ENCODE data around the gene RMDN2.

The RMDN2 gene

DNA sequence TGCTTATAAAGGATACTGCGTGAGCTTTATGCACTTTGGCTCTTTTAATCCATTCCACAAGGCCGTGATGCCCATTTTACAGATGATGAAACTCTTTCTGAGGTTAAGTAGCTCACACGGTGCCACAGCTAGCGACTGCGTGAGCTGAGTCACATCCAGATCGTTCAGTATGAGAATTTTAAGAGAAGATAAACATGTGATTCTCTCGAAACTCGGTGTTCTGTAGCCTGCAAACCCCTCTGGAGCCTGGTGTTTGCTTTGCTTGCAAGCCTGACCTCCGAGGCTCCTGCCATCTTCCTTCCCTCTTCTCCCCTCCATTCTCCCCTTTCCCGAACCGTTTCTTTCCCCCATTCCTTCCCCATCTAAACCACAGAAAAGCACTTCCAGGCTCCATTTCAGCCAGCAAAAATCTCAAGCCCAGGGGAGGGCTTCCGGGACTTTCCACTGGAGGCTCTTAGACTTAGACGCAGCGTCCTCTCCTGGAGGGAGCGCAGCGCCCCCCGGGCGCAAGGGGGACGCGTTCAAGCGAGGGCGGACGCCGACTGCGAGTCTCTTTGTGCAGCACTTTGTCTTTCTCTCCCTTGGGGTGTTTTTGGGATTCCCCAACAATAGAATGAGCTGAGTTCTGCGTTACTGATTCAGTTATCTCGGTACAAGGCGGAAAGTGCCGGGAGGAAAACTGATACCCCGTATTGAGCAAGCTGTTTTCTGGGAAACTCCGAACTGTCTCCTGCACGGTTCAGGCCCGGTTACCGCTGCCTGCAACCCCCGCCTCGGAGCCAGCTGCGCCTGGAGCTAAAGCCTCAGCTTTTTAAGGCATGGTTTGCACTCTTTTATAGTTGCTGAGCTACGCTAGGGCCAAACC, 112.9 kb downstream of the RMDN2 start:
- H3K9me3 ChIP-seq (ENCODE audit: control insufficient read depth, insufficient read depth, low read depth, low read length), result no peaks in the 10 kb centered on the region
- no peak for TF ChIP-seq ZFP69B (tag by site-specific recombination; IDR thresholded peaks at IDR 0.05)
- TF ChIP-seq SETDB1 (IDR thresholded peaks at IDR 0.05; ENCODE audit: insufficient read length, low read length), result no peak
- TF ChIP-seq GLIS1 (tag by site-specific recombination; IDR thresholded peaks at IDR 0.05), result no peak
- no peak for TF ChIP-seq KLF7 (tag by site-specific recombination; IDR thresholded peaks at IDR 0.05; ENCODE audit: borderline replicate concordance)
- no peak for TF ChIP-seq ZNF169 (tag by site-specific recombination; IDR thresholded peaks at IDR 0.05)
- no peak for TF ChIP-seq ZSCAN18 (tag by site-specific recombination; IDR thresholded peaks at IDR 0.05)
- TF ChIP-seq ZXDB (tag by site-specific recombination; IDR thresholded peaks at IDR 0.05), result no peak
- no peak for TF ChIP-seq KLF10 (tag by site-specific recombination; IDR thresholded peaks at IDR 0.05)
- no peak for TF ChIP-seq ZNF140 (tag by site-specific recombination; IDR thresholded peaks at IDR 0.05)
- no peak for TF ChIP-seq ZBTB44 (tag by site-specific recombination; IDR thresholded peaks at IDR 0.05)
- no peak for TF ChIP-seq HOXC10 (CRISPR knock-in tag; IDR thresholded peaks at IDR 0.05)
- TF ChIP-seq ZNF785 (tag by site-specific recombination; IDR thresholded peaks at IDR 0.05), result no peak
- TF ChIP-seq ZNF280D (tag by site-specific recombination; IDR thresholded peaks at IDR 0.05), result no peak
- no peak for TF ChIP-seq ZNF626 (tag by site-specific recombination; IDR thresholded peaks at IDR 0.05)
- no peak for TF ChIP-seq ZFP3 (tag by site-specific recombination; IDR thresholded peaks at IDR 0.05; ENCODE audit: low read depth)
- no peak overlapping the region for H3K27ac ChIP-seq (ENCODE audit: extremely low read depth, low read depth, low read length)
- CTCF ChIA-PET, result interaction anchor here (0.5 to 1.1 kb wide), 3 partner anchors 19 to 158 kb away, joined by 3 read pairs; no protein-coding TSS in a partner anchor
- H3K4me1 ChIP-seq (ENCODE audit: control insufficient read depth, insufficient read depth, low read length), result no peaks in the 10 kb centered on the region; the same call in 1 of the 2 replicates
- no peak overlapping the region for H3K4me3 ChIP-seq (ENCODE audit: low read depth, low read length)
- POLR2A ChIA-PET, result no interaction called here
- H3K36me3 ChIP-seq (ENCODE audit: control insufficient read depth in 2 of 2, insufficient read depth in 1 of 2, low read length in 2 of 2), result no peaks in the 10 kb centered on the region

GRCh38 chr2:38038682-38039081, 113.6 kb downstream of the RMDN2 start:
- no peak overlapping the region for H3K4me3 ChIP-seq (ENCODE audit: low read depth, low read length)
- no peak for TF ChIP-seq ZNF514 (tag by site-specific recombination; IDR thresholded peaks at IDR 0.05)
- TF ChIP-seq ZNF174 (tag by site-specific recombination; IDR thresholded peaks at IDR 0.05), result no peak
- TF ChIP-seq ZNF248 (tag by site-specific recombination; IDR thresholded peaks at IDR 0.05), result no peak
- TF ChIP-seq ZNF707 (tag by site-specific recombination; IDR thresholded peaks at IDR 0.05), result no peak
- TF ChIP-seq SP7 (tag by site-specific recombination; IDR thresholded peaks at IDR 0.05), result no peak
- no peak for TF ChIP-seq ZFP37 (tag by site-specific recombination; IDR thresholded peaks at IDR 0.05)
- no peak for TF ChIP-seq ZBTB8A (tag by site-specific recombination; IDR thresholded peaks at IDR 0.05)
- CTCF ChIA-PET, result interaction anchor here (1.0 to 1.1 kb wide), 2 partner anchors 19 to 29 kb away, joined by 3 read pairs; no protein-coding TSS in a partner anchor
- H3K27ac ChIP-seq (ENCODE audit: extremely low read depth, low read depth, low read length), result no peak overlapping the region
- no peaks in the 10 kb centered on the region for H3K36me3 ChIP-seq (ENCODE audit: control insufficient read depth in 2 of 2, insufficient read depth in 1 of 2, low read length in 2 of 2)
- POLR2A ChIA-PET, result no interaction called here
- H3K9me3 ChIP-seq (ENCODE audit: control insufficient read depth, insufficient read depth, low read depth, low read length), result no peaks in the 10 kb centered on the region
- H3K4me1 ChIP-seq (ENCODE audit: control insufficient read depth, insufficient read depth, low read length), result no peaks in the 10 kb centered on the region; the same call in 1 of the 2 replicates

Data from HEK293 (cell line).